Measurements from ENCODE around the gene NOL12.

GRCh38 chr22:37647317-37647716 is 38.8 kb upstream of the NOL12 start:
- TF ChIP-seq CTCF (IDR thresholded peaks at IDR 0.05 in 8 of 11, conservative IDR thresholded peaks at IDR 0.05 in 3 of 11), result no peak
- TF ChIP-seq POLR2AphosphoS5 (IDR thresholded peaks at IDR 0.05), result no peak
- TF ChIP-seq POLR2A (IDR thresholded peaks at IDR 0.05), result no peak

Measured in spleen (tissue), 7 donors.